C4-2B (cell line): ENCODE data around the gene CYP2D6.

Source experiments
- CTCF ChIP-seq: fragments of 450-650 bp; conservative IDR thresholded peaks from 2 replicates; pipeline ENCODE4 v1.5.1; 2017; ENCODE audit warnings: mild to moderate bottlenecking
- ZFX ChIP-seq: fragments of 450-650 bp; IDR thresholded peaks from 2 replicates; pipeline ENCODE4 v1.6.1; 2017

- TF ChIP-seq CTCF = no peak
- TF ChIP-seq ZFX = no peak
Measured at GRCh38 chr22:42151924-42152635, 21.5 kb upstream of the CYP2D6 start.
